DOHH2 (cell line): Measurements from ENCODE around the gene ADSL.

Experiments
- H3F3A ChIP-seq: fragments of 200-600 bp; sonication (generic), shearing (Covaris generic); 2 replicates; pipeline ENCODE4 v1.6.0; 2016; ENCODE audit warnings: antibody characterized with exemption, mild to moderate bottlenecking; ENCODE audit not compliant: control insufficient read depth, insufficient read depth
- H3K27ac ChIP-seq: fragments of 200-600 bp; sonication (generic); 2 replicates; pipeline ENCODE4 v1.5.1; 2014; ENCODE audit warnings: low read depth, mild to moderate bottlenecking, low read length, moderate library complexity
- H3K27me3 ChIP-seq: fragments of 200-600 bp; sonication (generic); 2 replicates; pipeline ENCODE4 v1.6.1; 2014; ENCODE audit warnings: mild to moderate bottlenecking, low read length, mixed read lengths; ENCODE audit not compliant: control insufficient read depth
- H3K36me3 ChIP-seq: fragments of 200-600 bp; sonication (generic); 2 replicates; pipeline ENCODE4 v1.6.1; 2014; ENCODE audit warnings: mild to moderate bottlenecking, low read length, moderate library complexity, mixed read lengths; ENCODE audit not compliant: control insufficient read depth
- H3K4me1 ChIP-seq: fragments of 200-600 bp; sonication (generic); 2 replicates; pipeline ENCODE4 v1.6.1; 2014; ENCODE audit warnings: mild to moderate bottlenecking, low read length, mixed read lengths; ENCODE audit not compliant: control insufficient read depth
- H3K4me2 ChIP-seq: fragments of 200-600 bp; sonication (generic); 2 replicates; pipeline ENCODE4 v1.6.0; 2014; ENCODE audit warnings: mild to moderate bottlenecking, low read length, moderate library complexity
- H3K4me3 ChIP-seq: fragments of 200-600 bp; sonication (generic); 2 replicates; pipeline ENCODE4 v1.5.1; 2014; ENCODE audit warnings: mild to moderate bottlenecking, low read length, mixed read lengths
- H3K79me2 ChIP-seq: fragments of 200-600 bp; sonication (generic); 2 replicates; pipeline ENCODE4 v1.6.1; 2014; ENCODE audit warnings: mild to moderate bottlenecking, low read length, mixed read lengths; ENCODE audit not compliant: control insufficient read depth
- H3K9me2 ChIP-seq: fragments of 200-600 bp; sonication (generic); replicated peaks from 2 replicates; pipeline ENCODE4 v1.6.1; 2014; ENCODE audit warnings: mild to moderate bottlenecking, low read length, mixed read lengths; ENCODE audit not compliant: control insufficient read depth
- H3K9me3 ChIP-seq: fragments of 200-600 bp; sonication (generic); 2 replicates; pipeline ENCODE4 v1.6.1; 2014; ENCODE audit warnings: antibody characterized with exemption, low read length, mixed read lengths; ENCODE audit not compliant: control insufficient read depth, insufficient read depth
- H4K20me1 ChIP-seq: fragments of 200-600 bp; sonication (generic); 2 replicates; pipeline ENCODE4 v1.6.0; 2014; ENCODE audit warnings: low read depth, mild to moderate bottlenecking, antibody characterized with exemption, low read length, moderate library complexity; ENCODE audit not compliant: control insufficient read depth, insufficient read depth
- EZH2phosphoT487 ChIP-seq: fragments of 200-600 bp; sonication (generic); IDR thresholded peaks from 2 replicates; pipeline ENCODE4 v1.6.1; 2017; ENCODE audit warnings: borderline replicate concordance, mild to moderate bottlenecking, antibody characterized with exemption, low read length, moderate library complexity, mixed read lengths
- TF ChIP-seq, protein P1 (sequence below): fragments of 200-600 bp; sonication (generic); IDR thresholded peaks from one replicate; pipeline ENCODE4 v1.5.1; 2014; ENCODE audit warnings: antibody characterized with exemption, mild to moderate bottlenecking, low read depth, low read length; ENCODE audit not compliant: poor library complexity, severe bottlenecking

ADSL gene

DNA sequence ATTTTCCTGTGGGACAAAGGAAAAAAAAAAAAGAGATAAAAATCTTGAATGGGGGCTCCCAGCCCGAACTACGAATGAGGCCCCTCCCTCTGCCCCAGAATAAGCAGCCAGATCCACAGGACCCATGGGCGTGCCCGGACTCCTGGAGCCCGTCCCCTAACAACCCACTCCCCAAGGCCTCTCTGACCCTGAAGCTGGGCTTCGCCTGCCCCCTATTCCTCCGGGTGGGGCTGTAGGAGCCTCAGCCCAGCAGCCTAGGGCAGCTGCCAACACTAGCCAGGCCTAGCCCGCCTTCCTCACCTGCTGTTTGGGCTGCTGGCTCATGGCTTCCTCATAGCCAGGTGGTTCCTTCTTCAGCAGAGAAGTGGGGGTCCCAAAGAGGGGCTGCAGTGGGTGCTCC lies 70.7 kb downstream of the ADSL start:
- H3K4me1 ChIP-seq: peaks cover 84% of the 10 kb centered on the region
- peaks cover 41% of the 10 kb centered on the region for H3F3A ChIP-seq
- TF ChIP-seq, protein P1, sequence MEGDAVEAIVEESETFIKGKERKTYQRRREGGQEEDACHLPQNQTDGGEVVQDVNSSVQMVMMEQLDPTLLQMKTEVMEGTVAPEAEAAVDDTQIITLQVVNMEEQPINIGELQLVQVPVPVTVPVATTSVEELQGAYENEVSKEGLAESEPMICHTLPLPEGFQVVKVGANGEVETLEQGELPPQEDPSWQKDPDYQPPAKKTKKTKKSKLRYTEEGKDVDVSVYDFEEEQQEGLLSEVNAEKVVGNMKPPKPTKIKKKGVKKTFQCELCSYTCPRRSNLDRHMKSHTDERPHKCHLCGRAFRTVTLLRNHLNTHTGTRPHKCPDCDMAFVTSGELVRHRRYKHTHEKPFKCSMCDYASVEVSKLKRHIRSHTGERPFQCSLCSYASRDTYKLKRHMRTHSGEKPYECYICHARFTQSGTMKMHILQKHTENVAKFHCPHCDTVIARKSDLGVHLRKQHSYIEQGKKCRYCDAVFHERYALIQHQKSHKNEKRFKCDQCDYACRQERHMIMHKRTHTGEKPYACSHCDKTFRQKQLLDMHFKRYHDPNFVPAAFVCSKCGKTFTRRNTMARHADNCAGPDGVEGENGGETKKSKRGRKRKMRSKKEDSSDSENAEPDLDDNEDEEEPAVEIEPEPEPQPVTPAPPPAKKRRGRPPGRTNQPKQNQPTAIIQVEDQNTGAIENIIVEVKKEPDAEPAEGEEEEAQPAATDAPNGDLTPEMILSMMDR: no peak
- no peak for TF ChIP-seq EZH2phosphoT487
- no peaks in the 10 kb centered on the region for H3K9me2 ChIP-seq
- H4K20me1 ChIP-seq: no peaks in the 10 kb centered on the region
- H3K4me3 ChIP-seq: peak overlapping the region; percentile 84
- peaks cover 78% of the 10 kb centered on the region for H3K36me3 ChIP-seq
- no peaks in the 10 kb centered on the region for H3K27me3 ChIP-seq
- peaks cover 17% of the 10 kb centered on the region for H3K79me2 ChIP-seq
- H3K4me2 ChIP-seq: peak overlapping the region; percentile 98
- peak overlapping the region; percentile 94 for H3K27ac ChIP-seq
- no peaks in the 10 kb centered on the region for H3K9me3 ChIP-seq

DNA sequence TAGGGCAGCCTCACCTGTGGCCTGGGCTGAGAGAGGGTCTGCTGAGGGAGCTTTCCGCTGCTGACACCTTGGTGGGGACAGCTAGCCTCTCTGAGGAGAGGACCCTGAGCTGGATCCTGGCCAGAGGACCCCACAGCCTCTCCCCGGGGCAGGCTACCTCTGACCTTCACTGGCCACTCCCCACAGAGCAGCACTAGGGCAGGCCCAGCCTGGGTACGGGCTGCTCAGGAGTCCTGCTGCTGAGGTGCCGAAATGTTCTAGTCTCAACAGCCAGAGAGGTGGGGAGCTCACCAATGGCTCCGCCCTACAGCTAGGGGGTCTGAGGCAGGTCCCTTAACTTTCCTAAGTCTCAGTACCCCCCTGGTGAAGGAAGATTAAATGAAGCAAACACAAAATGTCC lies 71.6 kb downstream of the ADSL start:
- H3K9me3 ChIP-seq: no peaks in the 10 kb centered on the region
- H3K79me2 ChIP-seq: peaks cover 17% of the 10 kb centered on the region
- TF ChIP-seq EZH2phosphoT487: no peak
- TF ChIP-seq, protein P1: no peak
- H3K4me3 ChIP-seq: peak overlapping the region; percentile 84
- peak overlapping the region; percentile 94 for H3K27ac ChIP-seq
- H3F3A ChIP-seq: peaks cover 32% of the 10 kb centered on the region
- peaks cover 84% of the 10 kb centered on the region for H3K4me1 ChIP-seq
- H4K20me1 ChIP-seq: no peaks in the 10 kb centered on the region
- no peaks in the 10 kb centered on the region for H3K27me3 ChIP-seq
- peaks cover 82% of the 10 kb centered on the region for H3K36me3 ChIP-seq
- peak overlapping the region; percentile 98 for H3K4me2 ChIP-seq
- H3K9me2 ChIP-seq: no peaks in the 10 kb centered on the region

- peak overlapping the region; percentile 94 for H3K27ac ChIP-seq
- peak overlapping the region; percentile 84 for H3K4me3 ChIP-seq
- H3K79me2 ChIP-seq: peaks cover 17% of the 10 kb centered on the region
- H3K4me1 ChIP-seq: peaks cover 84% of the 10 kb centered on the region
- H4K20me1 ChIP-seq: no peaks in the 10 kb centered on the region
- peak overlapping the region; percentile 98 for H3K4me2 ChIP-seq
- no peaks in the 10 kb centered on the region for H3K9me3 ChIP-seq
- no peaks in the 10 kb centered on the region for H3K9me2 ChIP-seq
- no peaks in the 10 kb centered on the region for H3K27me3 ChIP-seq
- TF ChIP-seq EZH2phosphoT487: no peak
- TF ChIP-seq, protein P1: no peak
- peaks cover 25% of the 10 kb centered on the region for H3F3A ChIP-seq
- H3K36me3 ChIP-seq: peaks cover 85% of the 10 kb centered on the region
Measured at GRCh38 chr22:40418366-40419201, 72.3 kb downstream of the ADSL start.
